Measurements from ENCODE around the gene LYRM2. TPM values are rescaled to one million over a fixed set of nuclear protein-coding genes. Genes with fewer than 3 reads are reported as not detected.

The LYRM2 gene
- polyA plus RNA-seq (ENCODE audit: insufficient read length) = 24.3 TPM

- peak; percentile 76 for DNase-seq (ENCODE audit: low read depth)
Measured at GRCh38 chr6:89638320-89639195, at the start of gene LYRM2. LYRM2 (minus strand) TSS chr6:89638747; CDS start chr6:89638716, 31 bp downstream.

GRCh38 chr6:89688328-89688727 lies 49.8 kb upstream of the LYRM2 start:
- no peak for DNase-seq (ENCODE audit: low read depth)

- DNase-seq (ENCODE audit: low read depth) = no peak
Measured at GRCh38 chr6:89685311-89685710, 46.8 kb upstream of the LYRM2 start.

GRCh38 chr6:89682991-89683390 lies 44.4 kb upstream of the LYRM2 start:
- no peak for DNase-seq (ENCODE audit: low read depth)

- DNase-seq (ENCODE audit: low read depth) = no peak
Measured at GRCh38 chr6:89681983-89682564, 43.5 kb upstream of the LYRM2 start.

GRCh38 chr6:89680551-89680950 lies 42.0 kb upstream of the LYRM2 start:
- no peak for DNase-seq (ENCODE audit: low read depth)

GRCh38 chr6:89680150-89680549 lies 41.6 kb upstream of the LYRM2 start:
- no peak for DNase-seq (ENCODE audit: low read depth)

- DNase-seq (ENCODE audit: low read depth) = no peak
Measured at GRCh38 chr6:89679215-89680120, 40.9 kb upstream of the LYRM2 start.

GRCh38 chr6:89678531-89678930 lies 40.0 kb upstream of the LYRM2 start:
- DNase-seq (ENCODE audit: low read depth) = no peak

GRCh38 chr6:89675949-89676748 lies 37.6 kb upstream of the LYRM2 start:
- no peak for DNase-seq (ENCODE audit: low read depth)

- DNase-seq (ENCODE audit: low read depth) = no peak
Measured at GRCh38 chr6:89670935-89671565, 32.5 kb upstream of the LYRM2 start.

- DNase-seq (ENCODE audit: low read depth) = no peak
Measured at GRCh38 chr6:89669002-89669401, 30.5 kb upstream of the LYRM2 start.

GRCh38 chr6:89667872-89668556 lies 29.5 kb upstream of the LYRM2 start:
- DNase-seq (ENCODE audit: low read depth) = no peak

GRCh38 chr6:89662659-89663223 lies 24.2 kb upstream of the LYRM2 start:
- DNase-seq (ENCODE audit: low read depth) = no peak

- no peak for DNase-seq (ENCODE audit: low read depth)
Measured at GRCh38 chr6:89661559-89661958, 23.0 kb upstream of the LYRM2 start.

- DNase-seq (ENCODE audit: low read depth) = no peak
Measured at GRCh38 chr6:89660981-89661380, 22.4 kb upstream of the LYRM2 start.

- DNase-seq (ENCODE audit: low read depth) = no peak
Measured at GRCh38 chr6:89657445-89658158, 19.1 kb upstream of the LYRM2 start.

GRCh38 chr6:89655122-89655521 lies 16.6 kb upstream of the LYRM2 start:
- no peak for DNase-seq (ENCODE audit: low read depth)

GRCh38 chr6:89650579-89650978 lies 12.0 kb upstream of the LYRM2 start:
- DNase-seq (ENCODE audit: low read depth) = no peak

Measured in forelimb muscle (tissue), 1 donor.